Bronchial epithelial cell (primary cell): ENCODE data around the gene TENM4. TPM values are rescaled to one million over a fixed set of nuclear protein-coding genes. Genes with fewer than 3 reads are reported as not detected.
A peak's percentile ranks its signal among the peaks of the same experiment; 100 is the strongest.

ENCODE experiments used
- DNase-seq: peaks from one replicate; pipeline ENCODE4 v3.0.0-alpha.2; 2010; ENCODE audit warnings: low read depth
- FAIRE-seq: peaks from 2 replicates; lab custom pipeline; 2011; peaks lifted over from hg19 to GRCh38; lab: Jason Lieb, UNC
- H3K27me3 ChIP-seq: 2 replicates; pipeline ENCODE4 v1.5.1; 2011; ENCODE audit warnings: low read length; ENCODE audit not compliant: control insufficient read depth, insufficient read depth
- H3K36me3 ChIP-seq: 2 replicates; pipeline ENCODE4 v1.5.1; 2011; ENCODE audit warnings: low read length; ENCODE audit not compliant: control insufficient read depth, insufficient read depth
- H3K4me3 ChIP-seq: 2 replicates; pipeline ENCODE4 v1.5.1; 2011; ENCODE audit warnings: mild to moderate bottlenecking, low read depth, low read length, control low read depth
- total RNA-seq: library from RNA; depleted of rRNA; stranded (reverse); fragments of >200 nt; gene quantifications from 2 replicates; pipeline ENCODE4 v1.2.1, GENCODE V29; 2014
- TF ChIP-seq, protein P1 (sequence below): IDR thresholded peaks from 2 replicates; pipeline ENCODE4 v1.5.1; 2011; ENCODE audit warnings: mild to moderate bottlenecking, moderate library complexity, low read length, control low read depth, inconsistent platforms; ENCODE audit not compliant: insufficient read depth, severe bottlenecking

The TENM4 gene
- total RNA-seq, 1 donor from 2014 or later = 6.1 TPM

DNA sequence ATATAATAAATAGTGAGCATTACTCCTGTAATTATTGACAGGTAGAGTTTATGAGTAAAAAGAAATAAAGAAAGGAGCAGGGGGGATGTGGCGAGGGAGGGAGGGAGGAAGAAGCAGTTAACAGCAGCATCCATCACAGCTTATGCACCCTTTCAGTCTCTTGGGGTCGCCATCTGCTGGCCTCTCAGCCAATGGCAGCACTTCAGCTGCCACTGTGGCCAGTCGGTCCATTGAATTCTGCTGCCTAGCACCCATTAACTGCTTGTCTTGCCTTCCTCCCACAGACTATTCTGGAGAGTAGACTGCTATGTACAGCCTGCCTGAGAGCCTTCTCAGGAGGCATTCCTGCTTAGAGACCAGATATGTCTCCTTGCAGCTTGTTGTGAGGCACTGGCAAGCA, 388.3 kb downstream of the TENM4 start:
- Histone ChIP-seq H3K27me3 (no peaks in the 10 kb centered on the region), H3K36me3 (no peaks in the 10 kb centered on the region), H3K4me3 (no peak overlapping the region)
- DNase-seq (no peak), FAIRE-seq (no peak)
- TF ChIP-seq, protein P1, sequence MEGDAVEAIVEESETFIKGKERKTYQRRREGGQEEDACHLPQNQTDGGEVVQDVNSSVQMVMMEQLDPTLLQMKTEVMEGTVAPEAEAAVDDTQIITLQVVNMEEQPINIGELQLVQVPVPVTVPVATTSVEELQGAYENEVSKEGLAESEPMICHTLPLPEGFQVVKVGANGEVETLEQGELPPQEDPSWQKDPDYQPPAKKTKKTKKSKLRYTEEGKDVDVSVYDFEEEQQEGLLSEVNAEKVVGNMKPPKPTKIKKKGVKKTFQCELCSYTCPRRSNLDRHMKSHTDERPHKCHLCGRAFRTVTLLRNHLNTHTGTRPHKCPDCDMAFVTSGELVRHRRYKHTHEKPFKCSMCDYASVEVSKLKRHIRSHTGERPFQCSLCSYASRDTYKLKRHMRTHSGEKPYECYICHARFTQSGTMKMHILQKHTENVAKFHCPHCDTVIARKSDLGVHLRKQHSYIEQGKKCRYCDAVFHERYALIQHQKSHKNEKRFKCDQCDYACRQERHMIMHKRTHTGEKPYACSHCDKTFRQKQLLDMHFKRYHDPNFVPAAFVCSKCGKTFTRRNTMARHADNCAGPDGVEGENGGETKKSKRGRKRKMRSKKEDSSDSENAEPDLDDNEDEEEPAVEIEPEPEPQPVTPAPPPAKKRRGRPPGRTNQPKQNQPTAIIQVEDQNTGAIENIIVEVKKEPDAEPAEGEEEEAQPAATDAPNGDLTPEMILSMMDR = peak; percentile 35

DNA sequence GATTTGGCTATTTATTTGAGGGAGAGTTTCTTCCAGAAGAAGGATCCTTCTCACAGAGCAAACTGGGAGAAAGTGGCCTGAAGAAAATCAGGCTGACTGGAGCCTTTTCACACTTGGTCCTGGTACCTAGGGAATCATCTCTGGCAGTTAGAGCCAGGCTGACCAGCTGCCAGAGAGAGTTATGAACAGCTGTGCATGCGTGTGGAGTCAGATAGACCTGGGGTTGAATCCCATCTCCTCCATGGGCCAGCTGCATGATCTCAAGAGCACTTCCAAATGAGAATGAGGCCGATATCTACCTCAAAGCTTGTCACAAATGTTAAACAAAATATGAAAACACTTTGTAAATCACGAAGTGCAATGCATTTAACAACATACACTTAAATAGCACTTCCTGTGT, 390.0 kb downstream of the TENM4 start:
- H3K4me3 ChIP-seq = no peak overlapping the region
- no peaks in the 10 kb centered on the region for H3K27me3 ChIP-seq
- DNase-seq (no peak), FAIRE-seq (peak; percentile 7)
- H3K36me3 ChIP-seq = no peaks in the 10 kb centered on the region
- TF ChIP-seq, protein P1 = no peak

DNA sequence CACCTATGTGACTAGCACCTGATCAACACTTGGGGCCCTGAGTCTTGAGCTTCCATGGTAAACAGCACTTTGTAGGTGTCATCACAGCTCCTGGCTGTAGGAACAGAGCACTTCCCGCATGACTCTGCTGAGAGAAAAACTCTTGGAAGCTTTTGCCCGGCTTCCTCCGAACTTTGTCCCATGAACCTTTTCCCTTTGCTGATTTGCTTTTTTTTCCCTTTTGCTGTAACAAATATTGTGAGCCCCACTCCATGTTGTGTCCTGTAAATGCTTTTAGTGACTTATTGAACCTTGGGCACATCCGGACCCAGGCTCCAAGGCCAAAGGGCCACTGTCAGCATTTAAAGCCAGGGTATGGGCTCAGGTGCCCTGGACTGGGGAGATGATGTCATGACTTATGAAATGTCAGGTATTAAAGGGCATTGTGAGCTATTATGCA, 391.1 kb downstream of the TENM4 start:
- TF ChIP-seq, protein P1 = no peak
- H3K36me3 ChIP-seq = no peaks in the 10 kb centered on the region
- FAIRE-seq = no peak
- DNase-seq = no peak
- no peak overlapping the region for H3K4me3 ChIP-seq
- H3K27me3 ChIP-seq = no peaks in the 10 kb centered on the region

DNA sequence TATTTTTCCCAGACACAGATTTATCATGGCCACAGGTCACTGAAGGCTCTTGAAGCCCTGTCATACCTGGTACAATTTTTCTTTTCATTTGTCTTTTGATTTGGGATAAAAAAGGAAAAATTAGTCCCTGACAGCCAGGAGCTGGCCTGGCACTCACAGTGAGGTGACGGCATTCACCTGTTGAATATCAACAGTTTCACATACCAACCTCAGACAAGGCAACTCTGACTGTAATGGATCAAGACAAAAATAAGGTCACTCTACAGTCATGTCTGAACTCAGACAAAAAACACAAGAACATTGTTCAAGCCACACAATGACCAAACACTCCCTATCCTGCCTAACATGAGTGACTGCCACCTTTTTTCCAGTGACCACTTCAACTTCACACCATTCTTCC, 392.9 kb downstream of the TENM4 start:
- DNase-seq (no peak), FAIRE-seq (no peak)
- no peaks in the 10 kb centered on the region for H3K36me3 ChIP-seq
- no peak overlapping the region for H3K4me3 ChIP-seq
- no peaks in the 10 kb centered on the region for H3K27me3 ChIP-seq
- TF ChIP-seq, protein P1 = no peak

DNA sequence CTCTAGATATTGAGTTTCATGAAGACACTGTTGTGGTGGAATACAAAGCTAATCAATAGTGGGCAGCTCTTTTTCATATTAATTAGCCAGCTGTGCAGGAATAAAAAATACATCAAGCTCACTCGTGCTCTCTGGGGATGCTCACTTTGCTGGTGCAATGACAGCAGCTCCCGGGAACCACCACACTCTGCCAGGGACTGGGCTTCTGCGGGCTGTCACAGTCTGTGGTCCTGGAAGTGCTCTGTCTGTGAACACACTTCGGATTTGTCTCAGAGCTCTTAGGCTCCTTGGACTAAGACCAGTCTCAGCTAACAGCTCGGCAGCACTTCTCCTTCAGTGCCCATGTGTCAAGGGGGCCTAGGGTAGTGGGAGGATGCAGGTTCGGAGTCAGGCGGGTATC, 393.5 kb downstream of the TENM4 start:
- Histone ChIP-seq H3K4me3 (no peak overlapping the region), H3K36me3 (no peaks in the 10 kb centered on the region), H3K27me3 (no peaks in the 10 kb centered on the region)
- DNase-seq (no peak), FAIRE-seq (no peak)
- TF ChIP-seq, protein P1 = no peak

DNA sequence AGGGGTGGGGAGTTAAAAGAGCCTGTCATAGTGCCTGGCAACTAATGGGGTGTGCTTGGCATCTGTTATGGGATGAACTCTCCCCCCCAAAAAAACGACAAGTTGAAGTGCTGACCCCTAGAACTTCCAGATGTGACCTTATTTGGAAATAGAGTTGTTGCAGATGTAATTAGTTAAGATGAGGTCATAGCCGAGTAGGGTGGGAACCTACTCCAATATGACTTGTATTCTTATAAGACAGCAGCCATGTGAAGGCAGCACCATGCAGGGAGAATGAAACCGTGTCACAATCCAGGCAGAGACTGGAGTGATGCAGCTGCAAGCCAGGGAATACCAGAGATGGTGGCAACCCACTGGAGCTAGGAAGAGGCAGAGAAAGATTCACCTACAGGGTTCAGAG, 394.5 kb downstream of the TENM4 start:
- Histone ChIP-seq H3K27me3 (no peaks in the 10 kb centered on the region), H3K36me3 (no peaks in the 10 kb centered on the region), H3K4me3 (no peak overlapping the region)
- FAIRE-seq (no peak), DNase-seq (peak; percentile 25)
- TF ChIP-seq, protein P1 = no peak
